Effector memory CD8-positive, alpha-beta T cell (primary cell): ENCODE results near the gene FAM234B.
A peak's percentile ranks its signal among the peaks of the same experiment; 100 is the strongest.
"Not testable (repeated sequence)": the region's sequence is repeated elsewhere in the genome, so short reads cannot be mapped to it uniquely, and the experiment has no call there.

Source experiments
- ATAC-seq: fragments of 150-1000 bp; cut with Tn5 transposase; replicated peaks from 2 replicates; pipeline ENCODE4 v1.10.0; 2021; ENCODE audit warnings: mild to moderate bottlenecking, moderate library complexity
- DNase-seq, 3 experiments: peaks; one replicate each; pipeline ENCODE4 v3.0.0; 2021
- H3K27ac Mint-ChIP-seq, 2 donors: one replicate each; pipeline ENCODE4 v1.8.0; 2022; ENCODE audit warnings: mild to moderate bottlenecking in 2 of 2, mixed read lengths in 2 of 2, moderate library complexity in 2 of 2
- H3K27me3 Mint-ChIP-seq, 2 donors: one replicate each; pipeline ENCODE4 v1.8.0; 2022; ENCODE audit warnings: mixed read lengths in 2 of 2
- H3K36me3 Mint-ChIP-seq: one replicate; pipeline ENCODE4 v1.8.0; 2022; ENCODE audit warnings: mild to moderate bottlenecking, moderate library complexity, mixed read lengths; ENCODE audit not compliant: insufficient read depth
- H3K4me1 Mint-ChIP-seq, 2 donors: one replicate each; pipeline ENCODE4 v1.8.0; 2022; ENCODE audit warnings: low read depth in 2 of 2, mixed read lengths in 2 of 2
- H3K4me3 Mint-ChIP-seq, 2 donors: one replicate each; pipeline ENCODE4 v1.8.0; 2022; ENCODE audit warnings: mild to moderate bottlenecking in 2 of 2, mixed read lengths in 2 of 2, moderate library complexity in 2 of 2
- H3K9me3 Mint-ChIP-seq, 2 donors: one replicate each; pipeline ENCODE4 v1.8.0; 2022; ENCODE audit warnings: mixed read lengths in 2 of 2

Gene FAM234B

DNA sequence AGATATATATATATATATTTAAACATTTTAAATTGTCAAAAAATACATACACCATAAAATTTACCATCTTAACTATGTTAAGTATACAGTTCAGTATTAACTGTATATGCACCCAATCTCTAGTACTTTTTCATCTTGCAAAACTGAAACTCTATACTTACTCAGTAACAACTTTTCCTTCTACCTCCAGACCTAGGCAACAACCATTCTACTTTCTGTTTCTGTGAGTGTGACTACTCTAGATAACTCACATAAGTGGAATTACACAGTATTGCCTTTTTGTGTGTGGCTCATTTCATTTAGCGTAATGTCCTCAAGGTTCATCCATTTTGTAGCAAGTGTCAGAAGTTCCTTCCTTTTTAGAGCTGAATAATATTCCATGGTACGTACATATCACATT is 8.2 kb downstream of the FAM234B start:
- Mint-ChIP-seq H3K27ac (no peak overlapping the region), H3K4me3 (no peak overlapping the region), H3K4me1 (no peaks in the 10 kb centered on the region), H3K9me3 (peaks cover 4 to 9% of the 10 kb centered on the region in 2 donors), H3K27me3 (no peaks in the 10 kb centered on the region), H3K36me3 (peaks cover 5% of the 10 kb centered on the region)
- DNase-seq, result no peak
- ATAC-seq, result no peak

- not testable (repeated sequence) for H3K27me3 Mint-ChIP-seq, ATAC-seq, H3K36me3 Mint-ChIP-seq, H3K4me3 Mint-ChIP-seq, DNase-seq, H3K4me1 Mint-ChIP-seq, H3K27ac Mint-ChIP-seq, H3K9me3 Mint-ChIP-seq
Observed at GRCh38 chr12:13053617-13054016, 9.4 kb downstream of the FAM234B start.

DNA sequence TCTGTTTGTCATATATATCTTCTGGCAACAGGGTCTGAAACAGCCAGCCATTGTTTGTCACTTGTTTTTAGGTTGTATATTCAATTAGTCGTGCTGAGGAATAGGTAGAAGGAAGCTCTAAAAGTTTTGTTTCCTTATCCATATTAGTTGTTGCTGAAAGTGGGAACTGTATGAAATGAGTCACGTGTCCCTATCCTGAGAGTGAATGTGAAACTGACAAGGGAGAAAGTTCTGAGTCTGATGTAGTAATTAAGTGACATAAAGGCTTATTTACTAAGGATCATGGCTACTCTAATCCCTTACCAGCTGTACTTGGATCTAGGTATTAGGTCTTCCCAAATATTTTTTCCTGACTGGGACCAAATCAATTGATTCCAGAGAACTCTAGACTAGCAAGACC is 16.4 kb downstream of the FAM234B start:
- Mint-ChIP-seq H3K4me1 (no peaks in the 10 kb centered on the region), H3K36me3 (peaks cover 15% of the 10 kb centered on the region), H3K9me3 (no peaks in the 10 kb centered on the region), H3K27me3 (no peaks in the 10 kb centered on the region), H3K4me3 (no peak overlapping the region), H3K27ac (no peak overlapping the region)
- ATAC-seq (no peak), DNase-seq (no peak)

DNA sequence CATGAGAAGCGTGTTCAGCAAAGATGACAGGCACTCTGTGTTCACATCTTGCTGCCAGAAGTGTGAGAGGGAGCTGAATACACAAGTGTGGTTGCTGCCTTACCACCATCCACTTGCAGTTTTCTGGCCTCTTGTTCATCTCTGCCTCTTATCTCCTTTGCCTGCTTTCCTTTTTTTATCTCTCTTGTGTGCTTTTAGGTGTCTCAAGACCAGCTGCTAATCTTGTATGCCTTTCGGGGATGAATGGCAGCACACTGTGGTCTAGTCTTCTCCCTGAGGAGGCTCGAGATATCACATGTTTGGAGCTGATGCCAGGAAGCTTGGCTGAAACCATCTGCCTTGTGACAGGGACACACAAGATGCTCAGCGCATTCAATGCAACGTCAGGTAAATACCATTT is 17.2 kb downstream of the FAM234B start:
- peaks cover 10% of the 10 kb centered on the region for H3K36me3 Mint-ChIP-seq
- DNase-seq (no peak), ATAC-seq (no peak)
- H3K4me1 Mint-ChIP-seq, result no peaks in the 10 kb centered on the region
- H3K9me3 Mint-ChIP-seq, result no peaks in the 10 kb centered on the region
- H3K27me3 Mint-ChIP-seq, result no peaks in the 10 kb centered on the region
- no peak overlapping the region for H3K4me3 Mint-ChIP-seq
- H3K27ac Mint-ChIP-seq, result no peak overlapping the region

DNA sequence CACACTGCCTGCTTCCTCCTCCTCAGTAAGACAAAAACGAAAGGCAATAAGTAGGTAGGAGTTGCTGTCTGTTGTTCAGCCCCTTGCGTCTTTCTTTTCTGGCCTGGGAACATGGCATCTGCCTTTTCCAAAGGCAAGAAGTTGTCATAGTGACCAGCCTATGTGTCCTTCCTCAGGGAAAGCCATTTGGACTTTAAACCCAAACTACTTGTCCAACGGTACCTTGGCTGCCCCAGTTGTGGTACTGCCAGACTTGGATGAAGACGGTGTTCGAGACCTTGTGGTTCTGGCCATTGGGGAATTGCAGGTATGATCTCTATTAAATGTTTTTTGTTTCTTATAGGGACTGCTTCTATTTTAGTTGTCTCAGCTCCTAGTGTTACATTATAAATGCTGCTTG is 18.5 kb downstream of the FAM234B start:
- Mint-ChIP-seq H3K36me3 (peaks cover 10% of the 10 kb centered on the region), H3K9me3 (no peaks in the 10 kb centered on the region), H3K4me3 (no peak overlapping the region), H3K27ac (no peak overlapping the region), H3K4me1 (peaks cover 0 to 5% of the 10 kb centered on the region in 2 donors), H3K27me3 (no peaks in the 10 kb centered on the region)
- DNase-seq, result no peak
- ATAC-seq, result no peak

- no peaks in the 10 kb centered on the region for H3K27me3 Mint-ChIP-seq
- H3K4me3 Mint-ChIP-seq, result no peak overlapping the region
- peaks cover 5% of the 10 kb centered on the region for H3K36me3 Mint-ChIP-seq
- H3K9me3 Mint-ChIP-seq, result no peaks in the 10 kb centered on the region
- no peak for DNase-seq
- no peak for ATAC-seq
- H3K4me1 Mint-ChIP-seq, result peaks cover 0 to 5% of the 10 kb centered on the region in 2 donors
- H3K27ac Mint-ChIP-seq, result no peak overlapping the region
Observed at GRCh38 chr12:13066014-13066413, 21.8 kb downstream of the FAM234B start.

- H3K4me3 Mint-ChIP-seq, result no peak overlapping the region
- peak; percentile 36 for ATAC-seq
- peaks cover 5% of the 10 kb centered on the region for H3K36me3 Mint-ChIP-seq
- peaks cover 0 to 5% of the 10 kb centered on the region in 2 donors for H3K4me1 Mint-ChIP-seq
- DNase-seq, result no peak
- no peak overlapping the region for H3K27ac Mint-ChIP-seq
- H3K9me3 Mint-ChIP-seq, result no peaks in the 10 kb centered on the region
- H3K27me3 Mint-ChIP-seq, result no peaks in the 10 kb centered on the region
Observed at GRCh38 chr12:13066459-13066858, 22.3 kb downstream of the FAM234B start.

DNA sequence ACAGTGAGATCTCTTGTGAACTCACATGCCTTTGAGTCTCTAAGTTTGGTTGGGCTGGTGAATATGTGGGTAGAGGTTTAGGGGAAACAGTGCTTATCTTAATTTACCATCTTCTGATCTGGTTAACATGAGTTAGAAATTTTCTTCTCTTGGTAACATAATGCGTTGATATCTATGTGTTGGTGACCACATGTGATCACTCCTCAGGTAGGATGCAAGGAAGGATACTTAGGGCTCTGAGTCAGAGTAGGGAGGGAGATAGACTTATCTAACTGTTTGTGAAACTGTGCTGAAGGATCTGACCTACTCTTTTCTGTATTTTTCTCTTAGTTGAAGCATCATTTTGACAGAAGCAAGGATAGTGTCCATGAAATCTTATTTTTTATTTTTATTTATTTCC is 23.1 kb downstream of the FAM234B start:
- ATAC-seq, result peak; percentile 16
- Mint-ChIP-seq H3K4me3 (no peak overlapping the region), H3K36me3 (no peaks in the 10 kb centered on the region), H3K27ac (no peak overlapping the region), H3K27me3 (no peaks in the 10 kb centered on the region), H3K9me3 (no peaks in the 10 kb centered on the region), H3K4me1 (peaks cover 0 to 5% of the 10 kb centered on the region in 2 donors)
- no peak for DNase-seq

DNA sequence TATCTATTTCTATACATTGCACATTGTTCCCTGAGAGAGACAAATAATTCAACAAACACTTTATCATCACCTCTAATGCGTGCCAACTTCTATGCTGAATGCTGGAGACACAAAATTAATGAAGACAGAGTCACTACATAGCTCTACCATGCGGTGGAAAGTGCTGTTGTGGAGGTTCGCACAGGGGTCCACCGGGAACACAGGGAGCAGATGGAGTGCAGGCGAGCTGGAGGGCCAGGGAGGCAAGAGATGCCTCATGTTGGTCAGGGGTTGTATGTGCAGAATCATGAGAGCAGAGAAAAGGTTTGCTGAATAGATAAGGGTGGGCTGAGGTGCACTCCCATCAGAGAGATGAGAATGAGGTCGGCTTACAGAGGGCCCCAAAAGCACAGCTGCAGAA is 25.2 kb downstream of the FAM234B start:
- H3K36me3 Mint-ChIP-seq, result no peaks in the 10 kb centered on the region
- no peak overlapping the region for H3K4me3 Mint-ChIP-seq
- no peaks in the 10 kb centered on the region for H3K27me3 Mint-ChIP-seq
- no peaks in the 10 kb centered on the region for H3K9me3 Mint-ChIP-seq
- ATAC-seq, result no peak
- H3K27ac Mint-ChIP-seq, result no peak overlapping the region
- DNase-seq, result no peak
- H3K4me1 Mint-ChIP-seq, result peaks cover 0 to 5% of the 10 kb centered on the region in 2 donors

GRCh38 chr12:13071305-13072280 is 27.4 kb downstream of the FAM234B start:
- no peak overlapping the region for H3K4me3 Mint-ChIP-seq
- no peaks in the 10 kb centered on the region for H3K9me3 Mint-ChIP-seq
- ATAC-seq (no peak), DNase-seq (no peak)
- no peaks in the 10 kb centered on the region for H3K27me3 Mint-ChIP-seq
- no peaks in the 10 kb centered on the region for H3K36me3 Mint-ChIP-seq
- H3K27ac Mint-ChIP-seq, result peak overlapping the region in 1 of 2 donors; percentile 73
- peaks cover 0 to 5% of the 10 kb centered on the region in 2 donors for H3K4me1 Mint-ChIP-seq

DNA sequence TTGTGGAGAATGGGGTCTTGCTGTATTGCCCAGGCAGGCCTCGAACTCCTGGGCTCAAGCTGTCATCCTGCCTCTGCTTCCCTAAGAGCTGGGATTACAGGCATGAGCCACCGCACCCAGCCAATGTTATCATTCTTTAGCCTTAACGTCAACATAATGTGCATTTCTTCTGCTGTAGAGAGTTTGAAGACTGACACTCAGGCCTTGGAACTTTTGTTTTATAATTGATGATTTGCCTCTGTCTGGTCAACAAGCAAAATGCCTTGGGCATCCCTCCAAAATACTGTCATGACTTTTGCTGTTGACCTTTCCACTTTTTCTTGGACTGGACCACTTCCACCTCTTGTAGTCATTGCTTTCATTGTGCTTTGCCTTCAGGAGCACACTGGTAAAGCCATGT is 29.0 kb downstream of the FAM234B start:
- no peaks in the 10 kb centered on the region for H3K4me1 Mint-ChIP-seq
- no peaks in the 10 kb centered on the region for H3K27me3 Mint-ChIP-seq
- no peak overlapping the region for H3K4me3 Mint-ChIP-seq
- no peak overlapping the region for H3K27ac Mint-ChIP-seq
- ATAC-seq (no peak), DNase-seq (no peak)
- H3K36me3 Mint-ChIP-seq, result no peaks in the 10 kb centered on the region
- H3K9me3 Mint-ChIP-seq, result no peaks in the 10 kb centered on the region

DNA sequence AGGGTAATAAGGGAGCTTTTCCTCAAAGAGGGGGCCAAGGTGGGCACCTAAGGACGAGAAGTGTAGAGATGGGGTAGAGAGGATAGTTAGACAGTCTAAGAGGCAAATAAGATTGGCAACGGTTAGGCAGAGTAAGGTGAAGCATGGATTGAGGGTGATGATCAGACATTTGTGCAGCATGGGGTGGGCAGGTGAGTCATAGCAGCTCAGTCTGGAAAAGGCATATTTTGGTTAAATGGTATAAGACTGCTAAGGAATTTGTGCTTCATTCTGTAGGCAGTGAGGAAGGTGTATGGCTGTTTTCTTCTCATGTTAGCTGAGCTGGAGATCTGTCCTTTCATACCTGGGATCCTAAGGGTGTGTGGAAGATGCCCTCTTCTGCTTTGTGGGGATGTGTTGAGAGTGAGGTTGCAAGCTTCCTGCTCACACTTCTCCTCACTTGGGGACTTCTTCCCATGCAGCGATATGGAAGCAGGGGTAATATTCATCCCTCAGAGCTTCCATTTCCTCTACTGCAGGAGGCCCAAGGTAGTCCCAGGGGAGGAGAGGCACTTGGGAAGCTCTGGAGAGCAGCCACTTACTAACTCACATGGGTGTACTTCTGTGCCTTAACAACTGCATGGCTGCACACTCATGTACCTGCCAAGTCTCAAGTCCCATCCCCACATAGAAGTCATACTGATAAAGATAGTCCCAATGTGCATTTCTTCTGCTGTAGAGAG is 30.4 kb downstream of the FAM234B start:
- Mint-ChIP-seq H3K36me3 (no peaks in the 10 kb centered on the region), H3K9me3 (no peaks in the 10 kb centered on the region), H3K27ac (no peak overlapping the region), H3K27me3 (no peaks in the 10 kb centered on the region), H3K4me3 (no peak overlapping the region), H3K4me1 (no peaks in the 10 kb centered on the region)
- ATAC-seq, result no peak
- DNase-seq, result no peak

- H3K36me3 Mint-ChIP-seq, result no peaks in the 10 kb centered on the region
Observed at GRCh38 chr12:13075118-13075480, 30.9 kb downstream of the FAM234B start.

More at GRCh38 chr12:13075118-13075480, 30.9 kb downstream of the FAM234B start:
- Mint-ChIP-seq H3K4me3 (no peak overlapping the region), H3K9me3 (no peaks in the 10 kb centered on the region), H3K4me1 (no peaks in the 10 kb centered on the region), H3K27me3 (no peaks in the 10 kb centered on the region), H3K27ac (no peak overlapping the region)
- DNase-seq, result no peak
- no peak for ATAC-seq
